ENCODE results near the gene MAPT.

The MAPT gene

GRCh38 chr17:45994987-45995386 is 100.6 kb downstream of the MAPT start:
- no peaks in the 10 kb centered on the region for H3K27me3 ChIP-seq (ENCODE audit: control insufficient read depth, insufficient read depth, low read length)
- no peaks in the 10 kb centered on the region for H3K9me3 ChIP-seq (ENCODE audit: control insufficient read depth, low read length)
- H3K9ac ChIP-seq (ENCODE audit: low read length) = no peak overlapping the region
- H3K4me3 ChIP-seq (ENCODE audit: low read length) = no peak overlapping the region
- H3K36me3 ChIP-seq (ENCODE audit: control insufficient read depth, insufficient read depth, low read length) = no peaks in the 10 kb centered on the region
- H3K4me1 ChIP-seq (ENCODE audit: control insufficient read depth, insufficient read depth, low read length) = no peaks in the 10 kb centered on the region

GRCh38 chr17:45995627-45996270 is 101.4 kb downstream of the MAPT start:
- H3K4me1 ChIP-seq (ENCODE audit: control insufficient read depth, insufficient read depth, low read length) = no peaks in the 10 kb centered on the region
- no peaks in the 10 kb centered on the region for H3K36me3 ChIP-seq (ENCODE audit: control insufficient read depth, insufficient read depth, low read length)
- no peaks in the 10 kb centered on the region for H3K9me3 ChIP-seq (ENCODE audit: control insufficient read depth, low read length)
- H3K4me3 ChIP-seq (ENCODE audit: low read length) = no peak overlapping the region
- H3K9ac ChIP-seq (ENCODE audit: low read length) = no peak overlapping the region
- H3K27me3 ChIP-seq (ENCODE audit: control insufficient read depth, insufficient read depth, low read length) = no peaks in the 10 kb centered on the region

GRCh38 chr17:45996282-45996937 is 102.1 kb downstream of the MAPT start:
- no peak overlapping the region for H3K9ac ChIP-seq (ENCODE audit: low read length)
- H3K4me3 ChIP-seq (ENCODE audit: low read length) = no peak overlapping the region
- H3K27me3 ChIP-seq (ENCODE audit: control insufficient read depth, insufficient read depth, low read length) = no peaks in the 10 kb centered on the region
- no peaks in the 10 kb centered on the region for H3K9me3 ChIP-seq (ENCODE audit: control insufficient read depth, low read length)
- no peaks in the 10 kb centered on the region for H3K4me1 ChIP-seq (ENCODE audit: control insufficient read depth, insufficient read depth, low read length)
- no peaks in the 10 kb centered on the region for H3K36me3 ChIP-seq (ENCODE audit: control insufficient read depth, insufficient read depth, low read length)

GRCh38 chr17:45997166-45997565 is 102.8 kb downstream of the MAPT start:
- Histone ChIP-seq H3K4me3 (ENCODE audit: low read length) (no peak overlapping the region), H3K9ac (ENCODE audit: low read length) (no peak overlapping the region), H3K27me3 (ENCODE audit: control insufficient read depth, insufficient read depth, low read length) (no peaks in the 10 kb centered on the region), H3K9me3 (ENCODE audit: control insufficient read depth, low read length) (no peaks in the 10 kb centered on the region), H3K4me1 (ENCODE audit: control insufficient read depth, insufficient read depth, low read length) (no peaks in the 10 kb centered on the region), H3K36me3 (ENCODE audit: control insufficient read depth, insufficient read depth, low read length) (no peaks in the 10 kb centered on the region)

- no peak overlapping the region for H3K4me3 ChIP-seq (ENCODE audit: low read length)
- no peak overlapping the region for H3K9ac ChIP-seq (ENCODE audit: low read length)
- H3K4me1 ChIP-seq (ENCODE audit: control insufficient read depth, insufficient read depth, low read length) = no peaks in the 10 kb centered on the region
- no peaks in the 10 kb centered on the region for H3K27me3 ChIP-seq (ENCODE audit: control insufficient read depth, insufficient read depth, low read length)
- no peaks in the 10 kb centered on the region for H3K36me3 ChIP-seq (ENCODE audit: control insufficient read depth, insufficient read depth, low read length)
- no peaks in the 10 kb centered on the region for H3K9me3 ChIP-seq (ENCODE audit: control insufficient read depth, low read length)
These were observed 103.3 kb downstream of the MAPT start for GRCh38 chr17:45997624-45998023.

- H3K36me3 ChIP-seq (ENCODE audit: control insufficient read depth, insufficient read depth, low read length) = no peaks in the 10 kb centered on the region
- H3K9ac ChIP-seq (ENCODE audit: low read length) = no peak within 1 kb of the TSS
These were observed 104.9 kb downstream of the MAPT start, which contains the start of gene STH for GRCh38 chr17:45998987-45999899. Gene STH (plus strand): TSS chr17:45999250. CDS start chr17:45999280, 30 bp downstream.

GRCh38 chr17:45999900-46000290 is 105.5 kb downstream of the MAPT start:
- H3K27me3 ChIP-seq (ENCODE audit: control insufficient read depth, insufficient read depth, low read length) = no peaks in the 10 kb centered on the region
- no peaks in the 10 kb centered on the region for H3K36me3 ChIP-seq (ENCODE audit: control insufficient read depth, insufficient read depth, low read length)
- H3K9ac ChIP-seq (ENCODE audit: low read length) = no peak overlapping the region
- peaks cover 10% of the 10 kb centered on the region for H3K4me1 ChIP-seq (ENCODE audit: control insufficient read depth, insufficient read depth, low read length)
- H3K9me3 ChIP-seq (ENCODE audit: control insufficient read depth, low read length) = no peaks in the 10 kb centered on the region
- no peak overlapping the region for H3K4me3 ChIP-seq (ENCODE audit: low read length)

More at GRCh38 chr17:45998987-45999899, 104.9 kb downstream of the MAPT start, which contains the start of gene STH:
- H3K4me3 ChIP-seq (ENCODE audit: low read length) = no peak within 1 kb of the TSS
- no peaks in the 10 kb centered on the region for H3K9me3 ChIP-seq (ENCODE audit: control insufficient read depth, low read length)
- no peaks in the 10 kb centered on the region for H3K27me3 ChIP-seq (ENCODE audit: control insufficient read depth, insufficient read depth, low read length)
- peaks cover 9% of the 10 kb centered on the region for H3K4me1 ChIP-seq (ENCODE audit: control insufficient read depth, insufficient read depth, low read length)

- Histone ChIP-seq H3K9me3 (ENCODE audit: control insufficient read depth, low read length) (no peaks in the 10 kb centered on the region), H3K9ac (ENCODE audit: low read length) (no peak overlapping the region), H3K36me3 (ENCODE audit: control insufficient read depth, insufficient read depth, low read length) (no peaks in the 10 kb centered on the region), H3K4me3 (ENCODE audit: low read length) (no peak overlapping the region), H3K27me3 (ENCODE audit: control insufficient read depth, insufficient read depth, low read length) (no peaks in the 10 kb centered on the region), H3K4me1 (ENCODE audit: control insufficient read depth, insufficient read depth, low read length) (peaks cover 10% of the 10 kb centered on the region)
These were observed 105.9 kb downstream of the MAPT start for GRCh38 chr17:46000292-46000691.

- H3K4me1 ChIP-seq (ENCODE audit: control insufficient read depth, insufficient read depth, low read length) = peaks cover 10% of the 10 kb centered on the region
- H3K27me3 ChIP-seq (ENCODE audit: control insufficient read depth, insufficient read depth, low read length) = no peaks in the 10 kb centered on the region
- H3K36me3 ChIP-seq (ENCODE audit: control insufficient read depth, insufficient read depth, low read length) = no peaks in the 10 kb centered on the region
- H3K9me3 ChIP-seq (ENCODE audit: control insufficient read depth, low read length) = no peaks in the 10 kb centered on the region
- no peak overlapping the region for H3K4me3 ChIP-seq (ENCODE audit: low read length)
- H3K9ac ChIP-seq (ENCODE audit: low read length) = no peak overlapping the region
These were observed 106.4 kb downstream of the MAPT start for GRCh38 chr17:46000757-46001156.

- peaks cover 10% of the 10 kb centered on the region for H3K4me1 ChIP-seq (ENCODE audit: control insufficient read depth, insufficient read depth, low read length)
- H3K36me3 ChIP-seq (ENCODE audit: control insufficient read depth, insufficient read depth, low read length) = no peaks in the 10 kb centered on the region
- no peak overlapping the region for H3K9ac ChIP-seq (ENCODE audit: low read length)
- no peaks in the 10 kb centered on the region for H3K9me3 ChIP-seq (ENCODE audit: control insufficient read depth, low read length)
- no peak overlapping the region for H3K4me3 ChIP-seq (ENCODE audit: low read length)
- no peaks in the 10 kb centered on the region for H3K27me3 ChIP-seq (ENCODE audit: control insufficient read depth, insufficient read depth, low read length)
These were observed 107.3 kb downstream of the MAPT start for GRCh38 chr17:46001390-46002310.

- Histone ChIP-seq H3K27me3 (ENCODE audit: control insufficient read depth, insufficient read depth, low read length) (no peaks in the 10 kb centered on the region), H3K9me3 (ENCODE audit: control insufficient read depth, low read length) (no peaks in the 10 kb centered on the region), H3K4me1 (ENCODE audit: control insufficient read depth, insufficient read depth, low read length) (peaks cover 10% of the 10 kb centered on the region), H3K9ac (ENCODE audit: low read length) (no peak overlapping the region), H3K4me3 (ENCODE audit: low read length) (no peak overlapping the region), H3K36me3 (ENCODE audit: control insufficient read depth, insufficient read depth, low read length) (no peaks in the 10 kb centered on the region)
These were observed 108.1 kb downstream of the MAPT start for GRCh38 chr17:46002311-46002972.
